Measurements from ENCODE around the gene SPTBN5. TPM values are rescaled to one million over a fixed set of nuclear protein-coding genes. Genes with fewer than 3 reads are reported as not detected.

The SPTBN5 gene
- total and polyA plus RNA-seq, 2 experiments from 2014 or later, result 0.70 to 2.1 TPM

DNA sequence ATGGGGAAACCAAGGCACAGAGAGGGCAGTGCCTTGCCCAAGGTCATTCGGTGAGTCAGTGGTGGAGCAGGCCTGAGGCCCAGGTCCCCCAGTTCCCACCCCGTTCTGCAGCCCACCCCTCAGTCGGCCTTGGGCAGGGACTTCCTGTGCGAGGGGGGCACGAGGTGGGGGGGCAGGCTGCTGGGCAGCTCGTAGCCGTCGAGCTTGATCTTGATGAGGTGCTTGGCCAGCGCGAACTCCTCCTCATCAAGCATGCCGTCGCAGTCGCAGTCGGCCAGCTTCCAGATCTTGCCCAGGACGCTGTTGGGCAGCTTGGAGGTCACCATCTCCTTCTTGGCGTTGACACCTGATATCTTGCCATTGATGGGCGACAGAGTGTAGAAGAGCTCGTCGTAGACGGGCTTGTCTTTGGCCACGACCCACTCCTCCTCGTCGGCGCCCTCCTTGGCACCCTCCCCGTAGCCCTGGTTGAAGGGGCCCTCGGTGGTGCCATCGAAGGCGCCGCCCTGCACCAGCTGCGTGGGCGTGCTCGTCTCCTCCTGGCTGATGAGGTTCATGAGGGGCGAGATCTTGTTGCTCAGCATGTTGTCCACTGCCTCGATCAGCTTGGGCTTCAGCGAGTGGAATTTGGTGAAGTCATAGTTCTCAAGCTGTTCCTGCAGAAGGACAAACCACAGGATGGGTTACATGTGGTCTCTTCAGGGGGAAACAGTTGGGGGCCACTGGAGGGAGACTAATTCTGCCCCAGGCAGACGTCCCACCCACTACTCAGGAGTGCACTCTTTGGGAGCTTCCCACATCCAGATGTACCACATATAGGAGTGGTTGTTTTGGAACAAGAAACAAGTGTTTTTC lies 6.9 kb upstream of the SPTBN5 start:
- DNase-seq (ENCODE audit: low read depth in 1 of 2, low spot score in 1 of 2), result no peak
- TF ChIP-seq, protein P1, sequence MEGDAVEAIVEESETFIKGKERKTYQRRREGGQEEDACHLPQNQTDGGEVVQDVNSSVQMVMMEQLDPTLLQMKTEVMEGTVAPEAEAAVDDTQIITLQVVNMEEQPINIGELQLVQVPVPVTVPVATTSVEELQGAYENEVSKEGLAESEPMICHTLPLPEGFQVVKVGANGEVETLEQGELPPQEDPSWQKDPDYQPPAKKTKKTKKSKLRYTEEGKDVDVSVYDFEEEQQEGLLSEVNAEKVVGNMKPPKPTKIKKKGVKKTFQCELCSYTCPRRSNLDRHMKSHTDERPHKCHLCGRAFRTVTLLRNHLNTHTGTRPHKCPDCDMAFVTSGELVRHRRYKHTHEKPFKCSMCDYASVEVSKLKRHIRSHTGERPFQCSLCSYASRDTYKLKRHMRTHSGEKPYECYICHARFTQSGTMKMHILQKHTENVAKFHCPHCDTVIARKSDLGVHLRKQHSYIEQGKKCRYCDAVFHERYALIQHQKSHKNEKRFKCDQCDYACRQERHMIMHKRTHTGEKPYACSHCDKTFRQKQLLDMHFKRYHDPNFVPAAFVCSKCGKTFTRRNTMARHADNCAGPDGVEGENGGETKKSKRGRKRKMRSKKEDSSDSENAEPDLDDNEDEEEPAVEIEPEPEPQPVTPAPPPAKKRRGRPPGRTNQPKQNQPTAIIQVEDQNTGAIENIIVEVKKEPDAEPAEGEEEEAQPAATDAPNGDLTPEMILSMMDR (IDR thresholded peaks at IDR 0.05; ENCODE audit: low read depth, low read length), result no peak
- Histone ChIP-seq H3K9me3 (ENCODE audit: low read depth) (no peaks in the 10 kb centered on the region), H3K4me1 (ENCODE audit: low read depth) (peaks cover 29% of the 10 kb centered on the region), H3K27ac (peak overlapping the region; percentile 70), H3K4me3 (no peak overlapping the region), H3K27me3 (no peaks in the 10 kb centered on the region), H3K36me3 (peaks cover 8% of the 10 kb centered on the region)

DNA sequence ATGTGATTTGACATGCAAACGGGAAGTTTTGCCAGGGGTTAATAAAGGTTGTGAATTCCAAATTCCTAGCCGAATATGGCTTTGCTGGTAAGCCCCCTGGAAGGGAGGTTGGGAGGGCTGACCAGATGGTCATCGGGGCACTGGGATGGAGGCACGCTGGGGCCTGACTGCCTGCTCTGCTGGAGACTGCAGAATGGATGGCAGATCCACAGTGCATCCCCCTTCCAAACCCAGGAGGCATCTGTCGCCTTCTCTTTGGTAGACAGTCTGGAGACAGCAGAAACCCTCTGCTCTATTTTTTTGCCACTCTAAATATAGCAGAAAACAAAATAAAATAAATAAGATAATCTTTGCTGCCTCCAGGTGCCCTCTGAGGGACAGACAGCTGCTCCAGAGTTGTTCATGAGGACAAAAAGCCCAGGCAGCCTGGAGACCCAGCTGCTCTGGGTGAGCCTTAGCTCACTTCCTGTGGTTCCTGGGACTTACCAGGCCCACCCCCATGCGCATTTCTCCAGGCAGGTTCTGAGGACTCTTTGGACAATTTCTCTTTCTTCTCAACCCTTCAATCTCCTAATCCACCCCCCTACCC lies 6.1 kb upstream of the SPTBN5 start:
- peaks cover 8% of the 10 kb centered on the region for H3K36me3 ChIP-seq

DNA sequence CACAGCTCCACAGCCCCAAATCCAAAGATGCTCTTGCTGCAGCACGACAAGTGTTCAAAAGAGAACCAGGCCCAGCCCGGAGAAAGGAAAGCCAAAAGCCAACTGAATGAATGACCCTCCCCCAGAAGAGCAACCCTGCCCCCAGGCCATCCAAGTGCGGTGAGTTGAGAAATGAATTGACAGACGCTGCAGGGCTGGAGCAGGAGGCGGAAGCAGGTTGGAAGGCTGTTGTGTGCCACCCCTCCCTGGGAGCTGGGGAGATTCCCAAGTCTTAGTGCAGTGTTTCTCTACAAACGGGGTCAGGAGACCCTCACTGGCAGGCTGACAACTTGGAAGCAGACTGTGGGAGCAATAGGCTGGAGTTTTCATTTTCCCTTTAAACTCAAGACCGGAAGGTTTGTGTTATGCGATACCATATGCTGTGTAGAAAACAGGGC lies 3.5 kb upstream of the SPTBN5 start:
- DNase-seq (ENCODE audit: low read depth in 1 of 2, low spot score in 1 of 2), result no peak
- H3K27ac ChIP-seq, result peak overlapping the region; percentile 25
- H3K4me3 ChIP-seq, result no peak overlapping the region
- no peaks in the 10 kb centered on the region for H3K9me3 ChIP-seq (ENCODE audit: low read depth)
- H3K36me3 ChIP-seq, result peaks cover 8% of the 10 kb centered on the region
- no peaks in the 10 kb centered on the region for H3K27me3 ChIP-seq
- TF ChIP-seq, protein P1 (IDR thresholded peaks at IDR 0.05; ENCODE audit: low read depth, low read length), result no peak
- peaks cover 16% of the 10 kb centered on the region for H3K4me1 ChIP-seq (ENCODE audit: low read depth)

More for the DNA sequence above, 6.1 kb upstream of the SPTBN5 start:
- Histone ChIP-seq H3K27me3 (no peaks in the 10 kb centered on the region), H3K27ac (no peak overlapping the region), H3K4me1 (ENCODE audit: low read depth) (peaks cover 24% of the 10 kb centered on the region), H3K4me3 (no peak overlapping the region), H3K9me3 (ENCODE audit: low read depth) (no peaks in the 10 kb centered on the region)
- TF ChIP-seq, protein P1 (IDR thresholded peaks at IDR 0.05; ENCODE audit: low read depth, low read length), result no peak
- no peak for DNase-seq (ENCODE audit: low read depth in 1 of 2, low spot score in 1 of 2)

DNA sequence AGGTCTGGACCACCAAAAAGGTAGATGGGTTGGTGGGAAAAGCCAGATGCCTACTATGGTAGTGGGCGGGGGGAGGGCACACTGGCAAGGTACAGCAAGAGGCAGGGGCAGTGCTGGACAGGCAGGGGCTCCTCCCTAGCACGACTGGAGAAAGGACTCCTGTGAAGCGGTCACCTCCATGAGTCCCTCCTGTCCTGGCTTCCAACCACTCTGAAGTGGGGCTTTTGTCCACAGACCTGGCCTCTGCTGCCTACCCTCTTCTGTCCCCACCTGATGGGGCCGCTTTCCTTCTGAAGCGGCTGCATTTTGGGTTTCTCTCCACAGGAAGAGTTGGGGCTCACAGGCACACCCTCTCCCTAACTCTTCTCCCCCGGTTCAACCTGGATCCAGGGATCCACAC lies 2.7 kb upstream of the SPTBN5 start:
- Histone ChIP-seq H3K36me3 (peaks cover 8% of the 10 kb centered on the region), H3K4me1 (ENCODE audit: low read depth) (peaks cover 12% of the 10 kb centered on the region), H3K4me3 (no peak overlapping the region), H3K27me3 (no peaks in the 10 kb centered on the region), H3K9me3 (ENCODE audit: low read depth) (no peaks in the 10 kb centered on the region), H3K27ac (no peak overlapping the region)
- DNase-seq (ENCODE audit: low read depth in 1 of 2, low spot score in 1 of 2), result no peak
- TF ChIP-seq, protein P1 (IDR thresholded peaks at IDR 0.05; ENCODE audit: low read depth, low read length), result no peak

DNA sequence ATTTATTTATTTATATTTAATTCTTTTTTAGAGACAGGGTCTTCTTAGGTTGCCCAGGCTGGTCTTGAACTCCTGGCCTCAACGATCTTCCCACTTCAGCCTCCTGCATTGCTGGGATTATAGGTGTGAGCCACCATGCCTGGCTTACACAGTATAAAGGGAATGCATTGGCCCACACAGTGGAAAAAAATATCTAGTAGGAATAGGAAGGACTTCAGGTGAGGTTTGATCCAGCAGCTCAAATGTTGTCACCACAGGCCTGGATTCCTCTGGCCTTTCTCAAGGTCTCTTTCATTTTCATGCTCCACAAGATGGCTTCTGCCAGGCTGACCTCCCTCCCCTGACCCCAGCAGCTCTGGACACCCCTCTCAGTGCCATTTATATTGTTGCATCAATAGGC lies 2.1 kb upstream of the SPTBN5 start:
- no peak for DNase-seq (ENCODE audit: low read depth in 1 of 2, low spot score in 1 of 2)
- peaks cover 5% of the 10 kb centered on the region for H3K4me1 ChIP-seq (ENCODE audit: low read depth)

More for the DNA sequence above, 2.1 kb upstream of the SPTBN5 start:
- TF ChIP-seq, protein P1 (IDR thresholded peaks at IDR 0.05; ENCODE audit: low read depth, low read length), result no peak
- no peak overlapping the region for H3K4me3 ChIP-seq
- H3K27ac ChIP-seq, result no peak overlapping the region
- H3K27me3 ChIP-seq, result no peaks in the 10 kb centered on the region
- peaks cover 8% of the 10 kb centered on the region for H3K36me3 ChIP-seq
- no peaks in the 10 kb centered on the region for H3K9me3 ChIP-seq (ENCODE audit: low read depth)
